ENCODE results near the gene PEAK1.

DNA sequence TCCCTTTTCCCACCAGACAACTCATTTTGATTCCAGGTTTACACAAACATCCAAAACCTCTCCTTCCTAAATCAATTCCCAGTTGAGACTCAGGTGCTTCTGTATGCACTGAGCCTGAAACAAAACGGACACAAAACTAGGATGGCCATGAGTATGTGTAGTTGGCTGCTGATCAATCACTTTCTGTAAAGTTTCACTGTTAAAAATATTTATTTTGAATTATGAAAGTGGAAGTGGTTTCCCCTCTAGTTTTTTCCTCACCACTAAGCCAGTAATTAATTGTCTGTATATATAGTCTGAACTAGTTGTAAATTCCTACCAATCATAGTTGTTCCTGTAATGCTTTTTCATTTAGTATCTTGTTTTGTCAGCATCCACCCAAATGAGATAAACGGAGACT, 297.3 kb downstream of the PEAK1 start:
- TF ChIP-seq ZNF75A (CRISPR knock-in tag; IDR thresholded peaks at IDR 0.05) (no peak), POLR2A (conservative IDR thresholded peaks at IDR 0.05) (no peak), CC2D1A (IDR thresholded peaks at IDR 0.05) (no peak), CTCF (IDR thresholded peaks at IDR 0.05 in 2 of 3, conservative IDR thresholded peaks at IDR 0.05 in 1 of 3; ENCODE audit: insufficient read depth in 2 of 3, low read depth in 1 of 3, low read length in 3 of 3) (no peak), KAT8 (IDR thresholded peaks at IDR 0.05; ENCODE audit: low read depth) (no peak), SREBF2 (CRISPR knock-in tag; IDR thresholded peaks at IDR 0.05) (no peak), KHSRP (IDR thresholded peaks at IDR 0.05) (no peak), TAF7 (tag; IDR thresholded peaks at IDR 0.05) (no peak)
- TF ChIP-seq, protein P1, sequence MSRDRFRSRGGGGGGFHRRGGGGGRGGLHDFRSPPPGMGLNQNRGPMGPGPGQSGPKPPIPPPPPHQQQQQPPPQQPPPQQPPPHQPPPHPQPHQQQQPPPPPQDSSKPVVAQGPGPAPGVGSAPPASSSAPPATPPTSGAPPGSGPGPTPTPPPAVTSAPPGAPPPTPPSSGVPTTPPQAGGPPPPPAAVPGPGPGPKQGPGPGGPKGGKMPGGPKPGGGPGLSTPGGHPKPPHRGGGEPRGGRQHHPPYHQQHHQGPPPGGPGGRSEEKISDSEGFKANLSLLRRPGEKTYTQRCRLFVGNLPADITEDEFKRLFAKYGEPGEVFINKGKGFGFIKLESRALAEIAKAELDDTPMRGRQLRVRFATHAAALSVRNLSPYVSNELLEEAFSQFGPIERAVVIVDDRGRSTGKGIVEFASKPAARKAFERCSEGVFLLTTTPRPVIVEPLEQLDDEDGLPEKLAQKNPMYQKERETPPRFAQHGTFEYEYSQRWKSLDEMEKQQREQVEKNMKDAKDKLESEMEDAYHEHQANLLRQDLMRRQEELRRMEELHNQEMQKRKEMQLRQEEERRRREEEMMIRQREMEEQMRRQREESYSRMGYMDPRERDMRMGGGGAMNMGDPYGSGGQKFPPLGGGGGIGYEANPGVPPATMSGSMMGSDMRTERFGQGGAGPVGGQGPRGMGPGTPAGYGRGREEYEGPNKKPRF (IDR thresholded peaks at IDR 0.05; ENCODE audit: low read depth, low read length): no peak

All from K562 (cell line).